HG03060 (cell line): ENCODE data around the gene ASF1B.
"Not testable (repeated sequence)": the region's sequence is repeated elsewhere in the genome, so short reads cannot be mapped to it uniquely, and the experiment has no call there.

Experiments
- ATAC-seq: cut with Tn5 transposase; IDR thresholded peaks from one replicate; pipeline ENCODE4 v1.9.1; 2021; ENCODE audit warnings: low read depth, moderate number of reproducible peaks; ENCODE audit not compliant: unreplicated experiment

Gene ASF1B

GRCh38 chr19:14136509-14137281 is at the start of gene ASF1B:
TSS of gene ASF1B (minus strand) at chr19:14136589. CDS start at chr19:14136456, 133 bp downstream.
- ATAC-seq: peak; percentile 75

GRCh38 chr19:14185691-14186090 is 49.3 kb upstream of the ASF1B start:
- ATAC-seq: not testable (repeated sequence)

- no peak for ATAC-seq
Measured at GRCh38 chr19:14185158-14185557, 48.8 kb upstream of the ASF1B start.

- no peak for ATAC-seq
Measured at GRCh38 chr19:14183741-14184350, 47.5 kb upstream of the ASF1B start.

GRCh38 chr19:14182476-14182875 is 46.1 kb upstream of the ASF1B start:
- ATAC-seq: no peak

- ATAC-seq: no peak
Measured at GRCh38 chr19:14181906-14182305, 45.5 kb upstream of the ASF1B start.

- ATAC-seq: not testable (repeated sequence)
Measured at GRCh38 chr19:14181199-14181598, 44.8 kb upstream of the ASF1B start.

GRCh38 chr19:14177496-14178074 is 41.2 kb upstream of the ASF1B start:
- no peak for ATAC-seq

GRCh38 chr19:14175351-14175792 is 39.0 kb upstream of the ASF1B start:
- ATAC-seq: no peak

- no peak for ATAC-seq
Measured at GRCh38 chr19:14174883-14175282, 38.5 kb upstream of the ASF1B start.

GRCh38 chr19:14168993-14169392 is 32.6 kb upstream of the ASF1B start:
- no peak for ATAC-seq

GRCh38 chr19:14168259-14168972 is 32.0 kb upstream of the ASF1B start:
- no peak for ATAC-seq

GRCh38 chr19:14167576-14168138 is 31.3 kb upstream of the ASF1B start:
- no peak for ATAC-seq

GRCh38 chr19:14166999-14167575 is 30.7 kb upstream of the ASF1B start:
- ATAC-seq: no peak

- no peak for ATAC-seq
Measured at GRCh38 chr19:14165990-14166830, 29.8 kb upstream of the ASF1B start.

GRCh38 chr19:14164724-14165493 is 28.5 kb upstream of the ASF1B start:
- no peak for ATAC-seq

GRCh38 chr19:14164082-14164481 is 27.7 kb upstream of the ASF1B start:
- ATAC-seq: no peak

GRCh38 chr19:14162871-14163297 is 26.5 kb upstream of the ASF1B start:
- ATAC-seq: no peak

- no peak for ATAC-seq
Measured at GRCh38 chr19:14161305-14161704, 24.9 kb upstream of the ASF1B start.
